ENCODE data around the gene CALML4. TPM values are rescaled to one million over a fixed set of nuclear protein-coding genes. Genes with fewer than 3 reads are reported as not detected.

The CALML4 gene
- total RNA-seq, 4 donors from 2014 or later, result 3.0 to 5.1 (median 3.8) TPM

- no peak overlapping the region for H3K27ac ChIP-seq
- H3K36me3 ChIP-seq, result no peaks in the 10 kb centered on the region
- H3K4me3 ChIP-seq (replicated peaks in 1 of 3), result no peak overlapping the region
- no peak for TF ChIP-seq POLR2A (IDR thresholded peaks at IDR 0.05)
- no peak for TF ChIP-seq CTCF (IDR thresholded peaks at IDR 0.05)
- intact Hi-C loops (cut with DNase I), result no loop called here
- H3K4me1 ChIP-seq, result peaks cover 7 to 18% of the 10 kb centered on the region in 2 donors
- no peaks in the 10 kb centered on the region for H3K9me3 ChIP-seq
- whole genome bisulfite sequencing, 2 donors, result 66% methylated on average over 5 to 14 of the region's 16 CpGs
- H3K27me3 ChIP-seq, result no peaks in the 10 kb centered on the region
- no peak for DNase-seq
Measured at GRCh38 chr15:68200016-68200861, 4.9 kb downstream of the CALML4 start.

- no peak overlapping the region for H3K4me3 ChIP-seq (replicated peaks in 1 of 3)
- DNase-seq, result no peak
- H3K27me3 ChIP-seq, result no peaks in the 10 kb centered on the region
- H3K27ac ChIP-seq, result no peak overlapping the region
- H3K4me1 ChIP-seq, result peaks cover 0 to 9% of the 10 kb centered on the region in 2 donors
- 39 to 65% methylated on average over 11 of the region's 11 CpGs for WGBS, 2 donors
- no peaks in the 10 kb centered on the region for H3K36me3 ChIP-seq
- no peak for TF ChIP-seq CTCF (IDR thresholded peaks at IDR 0.05)
- no peak for TF ChIP-seq POLR2A (IDR thresholded peaks at IDR 0.05)
- no peaks in the 10 kb centered on the region for H3K9me3 ChIP-seq
- intact Hi-C loops (cut with DNase I), result no loop called here
Measured at GRCh38 chr15:68199340-68199739, 5.8 kb downstream of the CALML4 start.

GRCh38 chr15:68197661-68198437, 7.3 kb downstream of the CALML4 start:
- peaks cover 0 to 7% of the 10 kb centered on the region in 2 donors for H3K4me1 ChIP-seq

GRCh38 chr15:68197170-68197492, 8.0 kb downstream of the CALML4 start:
- TF ChIP-seq POLR2A (IDR thresholded peaks at IDR 0.05) (no peak), CTCF (IDR thresholded peaks at IDR 0.05) (no peak)
- Histone ChIP-seq H3K27me3 (no peaks in the 10 kb centered on the region), H3K36me3 (no peaks in the 10 kb centered on the region), H3K9me3 (no peaks in the 10 kb centered on the region), H3K4me1 (peaks cover 0 to 7% of the 10 kb centered on the region in 2 donors), H3K27ac (no peak overlapping the region), H3K4me3 (replicated peaks in 1 of 3) (no peak overlapping the region)
- WGBS, 2 donors, result 94 to 98% methylated on average over 8 of the region's 8 CpGs
- DNase-seq, result no peak
- intact Hi-C loops (cut with DNase I), result no loop called here

More at GRCh38 chr15:68197661-68198437, 7.3 kb downstream of the CALML4 start:
- TF ChIP-seq CTCF (IDR thresholded peaks at IDR 0.05) (no peak), POLR2A (IDR thresholded peaks at IDR 0.05) (no peak)
- Histone ChIP-seq H3K36me3 (no peaks in the 10 kb centered on the region), H3K27me3 (no peaks in the 10 kb centered on the region), H3K27ac (no peak overlapping the region), H3K4me3 (replicated peaks in 1 of 3) (no peak overlapping the region), H3K9me3 (no peaks in the 10 kb centered on the region)
- 87% methylated on average over 8 to 9 of the region's 11 CpGs for WGBS, 2 donors
- DNase-seq, result no peak
- intact Hi-C loops (cut with DNase I), result no loop called here
